HCT116 (cell line): ENCODE data around the gene SYTL3. TPM values are rescaled to one million over a fixed set of nuclear protein-coding genes. Genes with fewer than 3 reads are reported as not detected.
"Not testable (repeated sequence)": the region's sequence is repeated elsewhere in the genome, so short reads cannot be mapped to it uniquely, and the experiment has no call there.

Experiments
- ATAC-seq: fragments of 200-7000 bp; cut with Tn5 transposase; 2 replicates; pipeline ENCODE4 v1.9.1; 2020; ENCODE audit warnings: mild to moderate bottlenecking, moderate library complexity
- BruUV-seq: library from RNA; stranded (reverse); fragments of 400-500 nt; replicated peaks from 2 replicates; lab custom pipeline; 2021; lab: Mats Ljungman, UMichigan
- CTCF ChIA-PET: fragments of 300-600 bp; sonication (Branson Sonifier 250); formaldehyde crosslinking; loops from one replicate; lab custom pipeline; 2021; ENCODE audit warnings: antibody characterized with exemption; lab: Charles Lee
- POLR2A ChIA-PET: fragments of 300-600, 350-600 bp; sonication (Branson Sonifier 250); formaldehyde crosslinking; loops from one replicate; lab custom pipeline; 2021; ENCODE audit warnings: antibody characterized with exemption; lab: Charles Lee
- RAD21 ChIA-PET, 2 experiments: fragments of 300-600 bp; sonication (Branson Sonifier 250); formaldehyde crosslinking; loops; one replicate each; lab custom pipeline; 2023; ENCODE audit warnings: low total read pairs in 2 of 2; ENCODE audit not compliant: uncharacterized antibody in 2 of 2, unreplicated experiment in 2 of 2, low non-redundant PET in 1 of 2; lab: Charles Lee
- DNase-seq: peaks from one replicate; pipeline ENCODE4 v3.0.0-alpha.2; 2010; ENCODE audit warnings: low read depth, low spot score
- H2AFZ ChIP-seq: fragments of 200-600 bp; shearing (Covaris generic), sonication (generic); 2 replicates; pipeline ENCODE4 v1.6.1; 2017; ENCODE audit warnings: low read depth, mixed run types, mixed read lengths, antibody characterized with exemption, low read length; ENCODE audit not compliant: poor library complexity, severe bottlenecking
- H3K27ac ChIP-seq: 2 replicates; pipeline ENCODE4 v1.5.1; 2012; ENCODE audit warnings: low read depth, low read length
- H3K27me3 ChIP-seq: fragments of 200-600 bp; sonication (generic); 2 replicates; pipeline ENCODE4 v1.6.1; 2016; ENCODE audit warnings: mixed run types, low read length, mixed read lengths; ENCODE audit not compliant: insufficient read depth
- H3K36me3 ChIP-seq, 2 experiments: fragments of 200-500 bp in 1 of 2; fragments of 200-600 bp in 1 of 2; sonication (Bioruptor generic) in 1 of 2; sonication (generic) in 1 of 2; 2 replicates each; pipeline versions ENCODE4 v1.5.1 to v1.6.1; 2014 to 2016; ENCODE audit warnings: low read length in 2 of 2, inconsistent platforms in 1 of 2, mixed read lengths in 1 of 2, mixed run types in 1 of 2; ENCODE audit not compliant: insufficient read depth in 2 of 2, control insufficient read depth in 1 of 2
- H3K4me1 ChIP-seq, 2 experiments: fragments of 200-600 bp in 1 of 2; sonication (generic) in 1 of 2; 2 replicates each; pipeline versions ENCODE4 v1.5.1 to v1.6.1; 2012 to 2017; ENCODE audit warnings: low read length in 2 of 2, inconsistent platforms in 1 of 2, mild to moderate bottlenecking in 1 of 2, mixed read lengths in 1 of 2, mixed run types in 1 of 2, moderate library complexity in 1 of 2; ENCODE audit not compliant: insufficient read depth in 2 of 2, control insufficient read depth in 1 of 2
- H3K4me2 ChIP-seq: fragments of 200-600 bp; sonication (generic); 2 replicates; pipeline ENCODE4 v1.6.1; 2017; ENCODE audit warnings: mixed run types, low read length, mixed read lengths
- H3K4me3 ChIP-seq, 2 experiments: fragments of 200-600 bp in 1 of 2; sonication (generic) in 1 of 2; replicated peaks in 1 of 2; 2 replicates each; pipeline ENCODE4 v1.5.1; 2011 to 2016; ENCODE audit warnings: low read length in 2 of 2, control low read depth in 1 of 2, low read depth in 1 of 2, mild to moderate bottlenecking in 1 of 2, mixed read lengths in 1 of 2, mixed run types in 1 of 2
- H3K79me2 ChIP-seq: fragments of 200-600 bp; sonication (generic); 2 replicates; pipeline ENCODE4 v1.6.1; 2017; ENCODE audit warnings: mild to moderate bottlenecking, mixed run types, low read length, moderate library complexity, mixed read lengths; ENCODE audit not compliant: insufficient read depth
- H3K9ac ChIP-seq: fragments of 200-600 bp; sonication (generic); 2 replicates; pipeline ENCODE4 v1.6.1; 2016; ENCODE audit warnings: low read length, mixed read lengths
- H3K9me2 ChIP-seq: fragments of 200-600 bp; sonication (generic), shearing (Covaris generic); 2 replicates; pipeline ENCODE4 v1.6.1; 2017; ENCODE audit warnings: mixed run types, mild to moderate bottlenecking, moderate library complexity; ENCODE audit not compliant: insufficient read depth
- H3K9me3 ChIP-seq, 2 experiments: fragments of 200-500 bp in 1 of 2; fragments of 200-600 bp in 1 of 2; sonication (Bioruptor generic) in 1 of 2; sonication (generic) in 1 of 2; 2 replicates each; pipeline ENCODE4 v1.6.1; 2014 to 2017; ENCODE audit warnings: low read length in 2 of 2, mixed read lengths in 2 of 2, inconsistent platforms in 1 of 2, low read depth in 1 of 2, mild to moderate bottlenecking in 1 of 2, mixed run types in 1 of 2, moderate library complexity in 1 of 2; ENCODE audit not compliant: control insufficient read depth in 1 of 2, insufficient read depth in 1 of 2
- H4K20me1 ChIP-seq: fragments of 200-600 bp; sonication (generic), shearing (Covaris generic); 2 replicates; pipeline ENCODE4 v1.6.1; 2017; ENCODE audit warnings: mixed run types, mild to moderate bottlenecking, moderate library complexity; ENCODE audit not compliant: insufficient read depth
- ATF3 ChIP-seq: IDR thresholded peaks from 2 replicates; pipeline ENCODE4 v1.6.1; 2012
- CTCF ChIP-seq, 3 experiments: fragments of 200-600 bp in 1 of 3; sonication (generic) in 1 of 3; IDR thresholded peaks in 2 of 3; conservative IDR thresholded peaks in 1 of 3; 2 replicates each; pipeline ENCODE4 v1.5.1; 2012 to 2017; ENCODE audit warnings: low read depth in 2 of 3, low read length in 2 of 3, antibody characterized with exemption in 1 of 3, borderline replicate concordance in 1 of 3, control low read depth in 1 of 3, mild to moderate bottlenecking in 1 of 3, mixed read lengths in 1 of 3, mixed run types in 1 of 3, moderate library complexity in 1 of 3; ENCODE audit not compliant: insufficient read depth in 1 of 3
- EGR1 ChIP-seq: IDR thresholded peaks from 2 replicates; pipeline ENCODE4 v1.6.1; 2012; ENCODE audit warnings: low read depth
- ELF1 ChIP-seq: IDR thresholded peaks from 2 replicates; pipeline ENCODE4 v1.6.1; 2012; ENCODE audit warnings: low read depth, borderline replicate concordance
- EZH2 ChIP-seq: fragments of 200-600 bp; sonication (generic); IDR thresholded peaks from 2 replicates; pipeline ENCODE4 v1.6.1; 2017; ENCODE audit warnings: antibody characterized with exemption, mixed run types
- JUND ChIP-seq: IDR thresholded peaks from 2 replicates; pipeline ENCODE4 v1.6.1; 2012
- POLR2A ChIP-seq: IDR thresholded peaks from 2 replicates; pipeline ENCODE4 v1.7.0; 2011; ENCODE audit warnings: borderline replicate concordance; ENCODE audit not compliant: insufficient read depth, insufficient read length; ENCODE audit errors: extremely low read depth
- POLR2AphosphoS5 ChIP-seq: IDR thresholded peaks from 2 replicates; pipeline ENCODE4 v1.6.1; 2011; ENCODE audit warnings: mild to moderate bottlenecking, low read depth, low read length, moderate library complexity
- RAD21 ChIP-seq: IDR thresholded peaks from 2 replicates; pipeline ENCODE4 v1.6.1; 2012; ENCODE audit warnings: low read depth, mild to moderate bottlenecking
- SIN3A ChIP-seq: IDR thresholded peaks from 2 replicates; pipeline ENCODE4 v1.6.1; 2012; ENCODE audit warnings: low read depth
- SP1 ChIP-seq: IDR thresholded peaks from 2 replicates; pipeline ENCODE4 v1.6.1; 2012; ENCODE audit warnings: low read depth
- SRF ChIP-seq: IDR thresholded peaks from 2 replicates; pipeline ENCODE4 v1.6.1; 2012; ENCODE audit warnings: low read depth
- TCF7L2 ChIP-seq: IDR thresholded peaks from 2 replicates; pipeline ENCODE4 v1.7.0; 2011; ENCODE audit warnings: borderline replicate concordance, inconsistent platforms; ENCODE audit not compliant: insufficient read depth, insufficient read length; ENCODE audit errors: extremely low read depth
- YY1 ChIP-seq: IDR thresholded peaks from 2 replicates; pipeline ENCODE4 v1.6.1; 2011; ENCODE audit warnings: low read length, low read depth, moderate library complexity, mild to moderate bottlenecking; ENCODE audit not compliant: insufficient replicate concordance; ENCODE audit errors: extremely low read depth
- ZBTB33 ChIP-seq: IDR thresholded peaks from 2 replicates; pipeline ENCODE4 v1.6.1; 2011; ENCODE audit warnings: mild to moderate bottlenecking, low read length, moderate library complexity; ENCODE audit not compliant: insufficient replicate concordance; ENCODE audit errors: extremely low read depth
- ZFX ChIP-seq: fragments of 450-650 bp; IDR thresholded peaks from 2 replicates; pipeline ENCODE4 v1.6.1; 2017
- ZNF274 ChIP-seq: fragments of 200-500 bp; sonication (Bioruptor generic); IDR thresholded peaks from 2 replicates; pipeline ENCODE4 v1.6.1; 2014; ENCODE audit warnings: mild to moderate bottlenecking, low read depth, low read length, inconsistent platforms
- intact Hi-C: fragments of 100-400 bp; cut with micrococcal nuclease; formaldehyde crosslinking; loops from 2 replicates; pipeline ENCODE4 v1.10.0; 2022
- total RNA-seq: library from RNA; stranded (reverse); gene quantifications from one replicate; pipeline ENCODE4 v1.2.1, GENCODE V29; 2021; ENCODE audit not compliant: unreplicated experiment

SYTL3 gene
- total RNA-seq, 1 experiment from 2014 or later, result 55.3 TPM

- H3K9me3 ChIP-seq, result no peaks in the 10 kb centered on the region
- no peaks in the 10 kb centered on the region for H3K9me2 ChIP-seq
- peaks cover 17% of the 10 kb centered on the region for H3K79me2 ChIP-seq
- ChIA-PET CTCF (interaction anchor here (1.2 kb wide), 1 partner anchor 391 kb away, joined by 3 read pairs; no protein-coding TSS in a partner anchor), POLR2A (no interaction called here), RAD21 (no interaction called here)
- H2AFZ ChIP-seq, result no peak overlapping the region
- BruUV-seq, result no TSS peak
- peaks cover 22 to 47% of the 10 kb centered on the region in 2 experiments; a peak in 3 of 4 replicates for H3K36me3 ChIP-seq
- H3K4me1 ChIP-seq, result peaks cover 0 to 5% of the 10 kb centered on the region in 2 experiments; a peak in 1 of 4 replicates
- H3K4me3 ChIP-seq, result no peak overlapping the region
- H3K27me3 ChIP-seq, result no peaks in the 10 kb centered on the region
- no peak overlapping the region for H3K9ac ChIP-seq
- DNase-seq (no peak), ATAC-seq (no peak)
- no peak overlapping the region for H3K27ac ChIP-seq
- H4K20me1 ChIP-seq, result peaks cover 5% of the 10 kb centered on the region; the same call in 1 of the 2 replicates
- TF ChIP-seq JUND, result no peak
- TF ChIP-seq RAD21, result no peak
- no peak for TF ChIP-seq EZH2
- TF ChIP-seq TCF7L2, result no peak
- no peak for TF ChIP-seq YY1
- no peak for TF ChIP-seq POLR2AphosphoS5
- TF ChIP-seq POLR2A, result no peak
- no peak for TF ChIP-seq ATF3
- no peak for TF ChIP-seq SP1
- no peak for TF ChIP-seq ZNF274
- no peak for TF ChIP-seq ZFX
- no peak for TF ChIP-seq EGR1
- no peak for TF ChIP-seq SRF
- TF ChIP-seq ELF1, result no peak
- no peak for TF ChIP-seq ZBTB33
- no peak for TF ChIP-seq SIN3A
- no peak for TF ChIP-seq CTCF (IDR thresholded peaks at IDR 0.05 in 2 of 3, conservative IDR thresholded peaks at IDR 0.05 in 1 of 3; ENCODE audit: borderline replicate concordance in 1 of 3, insufficient read depth in 1 of 3, low read depth in 2 of 3, low read length in 2 of 3)
- no peak overlapping the region for H3K4me2 ChIP-seq
- intact Hi-C loops, result no loop called here
Measured at GRCh38 chr6:158611541-158612370, 38.1 kb upstream of the SYTL3 start.

GRCh38 chr6:158614606-158615005, 35.2 kb upstream of the SYTL3 start:
- H3K4me2 ChIP-seq, H3K9ac ChIP-seq, BruUV-seq, H3K27ac ChIP-seq, ATAC-seq, intact Hi-C loops, CTCF ChIA-PET, DNase-seq, H2AFZ ChIP-seq, H3K9me2 ChIP-seq, H3K27me3 ChIP-seq, H3K4me1 ChIP-seq, H4K20me1 ChIP-seq, H3K4me3 ChIP-seq, H3K9me3 ChIP-seq, RAD21 ChIA-PET: not testable (repeated sequence)
- peaks cover 14 to 33% of the 10 kb centered on the region in 2 experiments; a peak in 3 of 4 replicates for H3K36me3 ChIP-seq
- POLR2A ChIA-PET, result interaction anchor here (0.6 kb wide), 1 partner anchor 11 kb away, joined by 5 read pairs; no protein-coding TSS in a partner anchor
- H3K79me2 ChIP-seq, result peaks cover 17% of the 10 kb centered on the region
